Keratinocyte (primary cell): ENCODE measurements around the gene PPIA.

Experiments
- CTCF ChIP-seq, 3 experiments: IDR thresholded peaks in 1 of 3; conservative IDR thresholded peaks in 1 of 3; optimal IDR thresholded peaks in 1 of 3; 2 replicates in 2 of 3; 3 replicates in 1 of 3; pipeline versions ENCODE3 to v1.5.1; 2011; ENCODE audit warnings: low read length in 3 of 3, mild to moderate bottlenecking in 3 of 3, moderate library complexity in 2 of 3, control low read depth in 1 of 3, inconsistent platforms in 1 of 3; ENCODE audit not compliant: insufficient read depth in 2 of 3; ENCODE audit errors: extremely low read depth in 1 of 3
- EZH2 ChIP-seq: IDR thresholded peaks from one replicate; pipeline ENCODE4 v1.6.1; 2012; ENCODE audit warnings: inconsistent platforms, mild to moderate bottlenecking, low read length, moderate library complexity

DNA sequence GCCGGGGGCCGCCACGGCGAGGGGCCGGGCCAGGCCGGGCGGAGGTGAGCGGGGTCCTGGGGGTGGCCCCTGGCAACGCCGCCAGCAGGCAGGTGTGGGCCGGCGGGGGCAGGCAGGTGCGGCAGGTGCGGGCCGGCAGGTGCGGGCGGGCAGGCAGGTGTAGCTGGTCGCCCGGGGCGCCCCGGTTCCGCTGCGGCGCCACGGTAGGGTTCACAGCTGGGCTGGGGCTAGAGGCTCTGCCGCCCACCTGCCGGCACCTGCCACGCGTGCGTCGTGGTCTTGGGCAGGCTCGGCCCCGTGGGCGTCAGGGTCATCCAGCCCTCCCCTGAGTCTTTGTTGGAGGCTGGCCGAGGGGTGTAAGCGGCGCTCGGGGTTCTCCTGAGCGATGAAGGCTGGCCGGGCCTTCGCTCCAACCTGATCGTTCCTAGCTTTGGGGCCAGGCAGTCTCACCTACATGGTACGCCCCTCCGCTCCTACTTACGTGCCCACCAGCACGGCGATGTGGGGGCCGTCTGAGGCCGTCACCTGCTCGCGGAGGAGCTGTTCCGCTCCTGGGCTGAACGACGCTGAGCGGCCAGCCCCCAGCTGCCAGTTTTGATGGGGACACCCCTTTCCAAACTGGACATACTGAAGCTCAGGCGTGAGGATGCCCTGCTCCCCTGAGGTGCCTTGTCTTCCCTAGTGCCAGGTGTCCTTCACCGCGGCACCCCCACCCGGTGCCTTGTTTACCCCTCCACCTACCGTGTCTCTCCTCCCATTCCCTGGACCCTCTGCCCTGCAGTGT is 47.3 kb upstream of the PPIA start:
- TF ChIP-seq CTCF (optimal IDR thresholded peaks at IDR 0.05 in 1 of 3, IDR thresholded peaks at IDR 0.05 in 1 of 3, conservative IDR thresholded peaks at IDR 0.05 in 1 of 3; ENCODE audit: extremely low read depth in 1 of 3, insufficient read depth in 2 of 3, low read length in 3 of 3) (no peak), EZH2 (no peak)
